Ascending aorta (tissue), 2 donors: Measurements from ENCODE around the gene CCER1. TPM values are rescaled to one million over a fixed set of nuclear protein-coding genes. Genes with fewer than 3 reads are reported as not detected.

Source experiments
- DNase-seq, 2 donors: peaks; one replicate each; pipeline ENCODE4 v3.0.0-alpha.2; 2019; ENCODE audit warnings: low spot score in 2 of 2
- H3K27ac ChIP-seq, 2 donors: fragments of 200-600 bp; sonication (generic); one replicate each; pipeline ENCODE4 v1.5.1; 2016 to 2017; ENCODE audit warnings: mild to moderate bottlenecking in 1 of 2
- H3K27me3 ChIP-seq: fragments of 200-600 bp; sonication (generic); one replicate; pipeline ENCODE4 v1.5.1; 2017
- H3K36me3 ChIP-seq, 2 donors: fragments of 200-600 bp; sonication (generic); one replicate each; pipeline ENCODE4 v1.5.1; 2016
- H3K4me1 ChIP-seq, 2 donors: fragments of 200-600 bp; sonication (generic); one replicate each; pipeline ENCODE4 v1.5.1; 2016 to 2017; ENCODE audit warnings: mild to moderate bottlenecking in 1 of 2
- H3K4me3 ChIP-seq, 2 donors: fragments of 200-600 bp; sonication (generic); one replicate each; pipeline ENCODE4 v1.5.1; 2016 to 2017; ENCODE audit warnings: mild to moderate bottlenecking in 1 of 2
- H3K9me3 ChIP-seq, 2 donors: fragments of 200-600 bp; sonication (generic); one replicate each; pipeline ENCODE4 v1.5.1; 2016
- CTCF ChIP-seq, 3 experiments: fragments of 200-600 bp in 2 of 3; fragments of 450-650 bp in 1 of 3; sonication (generic) in 2 of 3; IDR thresholded peaks; one replicate each; pipeline ENCODE4 v1.5.1; 2016 to 2019; ENCODE audit warnings: antibody characterized with exemption in 3 of 3, mild to moderate bottlenecking in 1 of 3, moderate library complexity in 1 of 3
- intact Hi-C: fragments of 100-400 bp; cut with DNase I; formaldehyde crosslinking; loops from one replicate; pipeline ENCODE4 v1.15.1; 2023
- total RNA-seq: library from RNA; depleted of rRNA; stranded (reverse); fragments of >200 nt; gene quantifications from one replicate; pipeline ENCODE4 v1.1.0, GENCODE V29; 2016

Gene CCER1
- total RNA-seq, 1 donor from 2014 or later: not detected

- TF ChIP-seq CTCF (IDR thresholded peaks at IDR 0.05): no peak
- H3K36me3 ChIP-seq: no peaks in the 10 kb centered on the region
- intact Hi-C loops: no loop called here
Measured at GRCh38 chr12:90984114-90984513, 29.1 kb upstream of the CCER1 start.

GRCh38 chr12:90982170-90982569 is 27.2 kb upstream of the CCER1 start:
- H3K9me3 ChIP-seq: no peaks in the 10 kb centered on the region
- TF ChIP-seq CTCF (IDR thresholded peaks at IDR 0.05): no peak

More at GRCh38 chr12:90984114-90984513, 29.1 kb upstream of the CCER1 start:
- H3K9me3 ChIP-seq: no peaks in the 10 kb centered on the region
- no peak for DNase-seq
- no peak overlapping the region for H3K4me3 ChIP-seq
- no peaks in the 10 kb centered on the region for H3K27me3 ChIP-seq
- H3K4me1 ChIP-seq: no peaks in the 10 kb centered on the region
- H3K27ac ChIP-seq: no peak overlapping the region

GRCh38 chr12:90979951-90980350 is 25.0 kb upstream of the CCER1 start:
- no peak for TF ChIP-seq CTCF (IDR thresholded peaks at IDR 0.05)
- intact Hi-C loops: loop anchor here (2.0 to 5.0 kb wide), 3 partner anchors 197 to 375 kb away; no protein-coding TSS in a partner anchor

More at GRCh38 chr12:90982170-90982569, 27.2 kb upstream of the CCER1 start:
- no peaks in the 10 kb centered on the region for H3K4me1 ChIP-seq
- H3K27ac ChIP-seq: no peak overlapping the region
- H3K36me3 ChIP-seq: no peaks in the 10 kb centered on the region
- H3K27me3 ChIP-seq: no peaks in the 10 kb centered on the region
- intact Hi-C loops: no loop called here
- H3K4me3 ChIP-seq: no peak overlapping the region
- DNase-seq: no peak

GRCh38 chr12:90979019-90979418 is 24.0 kb upstream of the CCER1 start:
- Histone ChIP-seq H3K4me3 (no peak overlapping the region), H3K9me3 (no peaks in the 10 kb centered on the region), H3K36me3 (no peaks in the 10 kb centered on the region), H3K27ac (no peak overlapping the region), H3K4me1 (no peaks in the 10 kb centered on the region), H3K27me3 (no peaks in the 10 kb centered on the region)
- TF ChIP-seq CTCF (IDR thresholded peaks at IDR 0.05): no peak
- intact Hi-C loops: loop anchor here (2.0 to 5.0 kb wide), 3 partner anchors 198 to 376 kb away; no protein-coding TSS in a partner anchor
- DNase-seq: no peak

More at GRCh38 chr12:90979951-90980350, 25.0 kb upstream of the CCER1 start:
- no peak overlapping the region for H3K27ac ChIP-seq
- no peaks in the 10 kb centered on the region for H3K4me1 ChIP-seq
- no peak for DNase-seq
- H3K9me3 ChIP-seq: no peaks in the 10 kb centered on the region
- H3K4me3 ChIP-seq: no peak overlapping the region
- H3K36me3 ChIP-seq: no peaks in the 10 kb centered on the region
- no peaks in the 10 kb centered on the region for H3K27me3 ChIP-seq

GRCh38 chr12:90978117-90978770 is 23.3 kb upstream of the CCER1 start:
- peak; percentile 39 to 60 (median 55) for TF ChIP-seq CTCF (IDR thresholded peaks at IDR 0.05)
- H3K4me1 ChIP-seq: no peaks in the 10 kb centered on the region
- no peak overlapping the region for H3K27ac ChIP-seq
- H3K36me3 ChIP-seq: no peaks in the 10 kb centered on the region
- intact Hi-C loops: loop anchor here (2.0 to 5.0 kb wide), 3 partner anchors 199 to 377 kb away; no protein-coding TSS in a partner anchor
- H3K4me3 ChIP-seq: no peak overlapping the region
- H3K27me3 ChIP-seq: no peaks in the 10 kb centered on the region
- DNase-seq: no peak
- H3K9me3 ChIP-seq: no peaks in the 10 kb centered on the region
